Epithelial cell of proximal tubule (primary cell): ENCODE measurements around the gene FAM107B. TPM values are rescaled to one million over a fixed set of nuclear protein-coding genes. Genes with fewer than 3 reads are reported as not detected.

Experiments used
- DNase-seq: peaks from one replicate; pipeline ENCODE4 v3.0.0-alpha.2; 2011; ENCODE audit warnings: low read depth
- H3K4me3 ChIP-seq: 2 replicates; pipeline ENCODE4 v1.5.1; 2011; ENCODE audit warnings: low read depth, mild to moderate bottlenecking, low read length
- CTCF ChIP-seq: conservative IDR thresholded peaks from 2 replicates; pipeline ENCODE4 v1.5.1; 2012; ENCODE audit warnings: low read depth, mild to moderate bottlenecking, low read length
- total RNA-seq: library from RNA; depleted of rRNA; stranded (reverse); fragments of >200 nt; gene quantifications from 2 replicates; pipeline ENCODE4 v1.2.3, GENCODE V29; 2015

FAM107B gene
- total RNA-seq, 1 donor from 2014 or later: 46.0 TPM

- H3K4me3 ChIP-seq: no peak overlapping the region
- DNase-seq: no peak
- TF ChIP-seq CTCF: no peak
These were observed 41.0 kb upstream of the FAM107B start for GRCh38 chr10:14815681-14816080.

GRCh38 chr10:14812271-14812670 is 37.6 kb upstream of the FAM107B start:
- no peak for DNase-seq

GRCh38 chr10:14810969-14811953 is 36.6 kb upstream of the FAM107B start:
- no peak for TF ChIP-seq CTCF
- H3K4me3 ChIP-seq: no peak overlapping the region
- no peak for DNase-seq

More at GRCh38 chr10:14812271-14812670, 37.6 kb upstream of the FAM107B start:
- no peak for TF ChIP-seq CTCF
- H3K4me3 ChIP-seq: no peak overlapping the region

GRCh38 chr10:14806318-14806717 is 31.6 kb upstream of the FAM107B start:
- TF ChIP-seq CTCF: no peak
- DNase-seq: no peak
- no peak overlapping the region for H3K4me3 ChIP-seq

- H3K4me3 ChIP-seq: no peak overlapping the region
- no peak for DNase-seq
- no peak for TF ChIP-seq CTCF
These were observed 29.1 kb upstream of the FAM107B start for GRCh38 chr10:14803827-14804226.

- no peak for DNase-seq
- peak; percentile 31 for TF ChIP-seq CTCF
- no peak overlapping the region for H3K4me3 ChIP-seq
These were observed 27.0 kb upstream of the FAM107B start for GRCh38 chr10:14801723-14802122.
